Astrocyte (in vitro differentiated cells and primary cell): ENCODE measurements around the gene CD276.

ENCODE experiments used
- EZH2 ChIP-seq: IDR thresholded peaks from 2 replicates; pipeline ENCODE4 v1.6.1; 2012; ENCODE audit warnings: mild to moderate bottlenecking, low read length, inconsistent platforms; ENCODE audit not compliant: insufficient read depth
- TF ChIP-seq, protein P1 (sequence below): IDR thresholded peaks from 2 replicates; pipeline ENCODE4 v1.5.1; 2011; ENCODE audit warnings: low read depth, mild to moderate bottlenecking, inconsistent platforms, low read length, moderate library complexity; ENCODE audit not compliant: insufficient read depth

DNA sequence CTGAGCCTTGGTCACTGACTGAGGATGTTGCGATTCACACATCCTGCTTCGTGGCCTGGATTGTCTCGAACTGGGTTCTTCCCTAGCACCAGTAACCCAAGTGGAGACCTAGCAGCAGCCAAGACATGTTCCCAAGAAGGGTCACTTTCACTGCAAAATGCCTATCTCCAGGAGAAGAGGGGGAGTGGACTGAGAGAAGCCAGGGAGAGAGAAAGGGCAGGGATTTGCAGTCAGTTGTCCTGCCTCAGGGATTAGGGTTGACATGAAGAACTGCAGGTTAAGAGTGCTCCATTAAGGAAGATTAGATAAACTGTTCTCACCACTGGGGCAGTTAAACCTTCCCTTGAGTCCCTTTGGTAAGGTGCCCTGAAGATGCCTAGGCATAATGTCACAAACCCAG is 5.7 kb upstream of the CD276 start:
- TF ChIP-seq, protein P1, sequence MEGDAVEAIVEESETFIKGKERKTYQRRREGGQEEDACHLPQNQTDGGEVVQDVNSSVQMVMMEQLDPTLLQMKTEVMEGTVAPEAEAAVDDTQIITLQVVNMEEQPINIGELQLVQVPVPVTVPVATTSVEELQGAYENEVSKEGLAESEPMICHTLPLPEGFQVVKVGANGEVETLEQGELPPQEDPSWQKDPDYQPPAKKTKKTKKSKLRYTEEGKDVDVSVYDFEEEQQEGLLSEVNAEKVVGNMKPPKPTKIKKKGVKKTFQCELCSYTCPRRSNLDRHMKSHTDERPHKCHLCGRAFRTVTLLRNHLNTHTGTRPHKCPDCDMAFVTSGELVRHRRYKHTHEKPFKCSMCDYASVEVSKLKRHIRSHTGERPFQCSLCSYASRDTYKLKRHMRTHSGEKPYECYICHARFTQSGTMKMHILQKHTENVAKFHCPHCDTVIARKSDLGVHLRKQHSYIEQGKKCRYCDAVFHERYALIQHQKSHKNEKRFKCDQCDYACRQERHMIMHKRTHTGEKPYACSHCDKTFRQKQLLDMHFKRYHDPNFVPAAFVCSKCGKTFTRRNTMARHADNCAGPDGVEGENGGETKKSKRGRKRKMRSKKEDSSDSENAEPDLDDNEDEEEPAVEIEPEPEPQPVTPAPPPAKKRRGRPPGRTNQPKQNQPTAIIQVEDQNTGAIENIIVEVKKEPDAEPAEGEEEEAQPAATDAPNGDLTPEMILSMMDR: no peak
- TF ChIP-seq EZH2: no peak
